Prostate gland (tissue), 2 donors: ENCODE data around the gene H2AZ1. TPM values are rescaled to one million over a fixed set of nuclear protein-coding genes. Genes with fewer than 3 reads are reported as not detected.

Source experiments
- DNase-seq: peaks from one replicate; pipeline ENCODE4 v3.0.0-alpha.2; 2019; ENCODE audit warnings: low spot score
- H3K27ac ChIP-seq, 2 donors: fragments of 200-600 bp; sonication (generic); 2 replicates each; pipeline ENCODE4 v1.5.1; 2017 to 2019
- H3K27me3 ChIP-seq: fragments of 200-600 bp; sonication (generic); replicated peaks from 2 replicates; pipeline ENCODE4 v1.5.1; 2019; ENCODE audit not compliant: insufficient read depth
- H3K36me3 ChIP-seq, 2 donors: fragments of 200-600 bp; sonication (generic); 1 replicate in 1 of 2; 2 replicates in 1 of 2; pipeline versions ENCODE4 v1.5.1 to v1.8.1; 2017 to 2019
- H3K4me1 ChIP-seq: fragments of 200-600 bp; sonication (generic); replicated peaks from 2 replicates; pipeline ENCODE4 v1.5.1; 2019
- H3K4me3 ChIP-seq, 2 donors: fragments of 200-600 bp; sonication (generic); 2 replicates each; pipeline ENCODE4 v1.5.1; 2017 to 2019
- H3K9me3 ChIP-seq: fragments of 200-600 bp; sonication (generic); 2 replicates; pipeline ENCODE4 v1.5.1; 2017
- POLR2A ChIP-seq: fragments of 450-650 bp; IDR thresholded peaks from one replicate; pipeline ENCODE4 v1.6.1; 2016; ENCODE audit warnings: antibody characterized with exemption, mild to moderate bottlenecking
- POLR2AphosphoS5 ChIP-seq: sonication (generic); formaldehyde crosslinking; IDR thresholded peaks from one replicate; pipeline ENCODE4 v1.6.1; 2017; ENCODE audit warnings: antibody characterized with exemption
- WGBS: methylation state at CpG from one replicate; pipeline ENCODE4 v1.1.5; 2018; 5-methylcytosine and 5-hydroxymethylcytosine counted together
- intact Hi-C: fragments of 100-400 bp; cut with DNase I; formaldehyde crosslinking; loops from one replicate; pipeline ENCODE4 v1.14.2; 2022
- total RNA-seq, 2 donors: library from RNA; depleted of rRNA; stranded (reverse); fragments of >200 nt; gene quantifications; one replicate each; pipeline ENCODE4 v1.1.0, GENCODE V29; 2016
- TF ChIP-seq, protein P1 (sequence below), 4 experiments: fragments of 200-600 bp in 2 of 4; fragments of 450-650 bp in 2 of 4; sonication (generic) in 2 of 4; IDR thresholded peaks; 1 replicate in 3 of 4; 2 replicates in 1 of 4; pipeline ENCODE4 v1.5.1; 2016 to 2019; ENCODE audit warnings: antibody characterized with exemption in 4 of 4, mild to moderate bottlenecking in 2 of 4, moderate library complexity in 2 of 4

The H2AZ1 gene
- total RNA-seq, 2 donors from 2014 or later = 148 to 157 TPM

DNA sequence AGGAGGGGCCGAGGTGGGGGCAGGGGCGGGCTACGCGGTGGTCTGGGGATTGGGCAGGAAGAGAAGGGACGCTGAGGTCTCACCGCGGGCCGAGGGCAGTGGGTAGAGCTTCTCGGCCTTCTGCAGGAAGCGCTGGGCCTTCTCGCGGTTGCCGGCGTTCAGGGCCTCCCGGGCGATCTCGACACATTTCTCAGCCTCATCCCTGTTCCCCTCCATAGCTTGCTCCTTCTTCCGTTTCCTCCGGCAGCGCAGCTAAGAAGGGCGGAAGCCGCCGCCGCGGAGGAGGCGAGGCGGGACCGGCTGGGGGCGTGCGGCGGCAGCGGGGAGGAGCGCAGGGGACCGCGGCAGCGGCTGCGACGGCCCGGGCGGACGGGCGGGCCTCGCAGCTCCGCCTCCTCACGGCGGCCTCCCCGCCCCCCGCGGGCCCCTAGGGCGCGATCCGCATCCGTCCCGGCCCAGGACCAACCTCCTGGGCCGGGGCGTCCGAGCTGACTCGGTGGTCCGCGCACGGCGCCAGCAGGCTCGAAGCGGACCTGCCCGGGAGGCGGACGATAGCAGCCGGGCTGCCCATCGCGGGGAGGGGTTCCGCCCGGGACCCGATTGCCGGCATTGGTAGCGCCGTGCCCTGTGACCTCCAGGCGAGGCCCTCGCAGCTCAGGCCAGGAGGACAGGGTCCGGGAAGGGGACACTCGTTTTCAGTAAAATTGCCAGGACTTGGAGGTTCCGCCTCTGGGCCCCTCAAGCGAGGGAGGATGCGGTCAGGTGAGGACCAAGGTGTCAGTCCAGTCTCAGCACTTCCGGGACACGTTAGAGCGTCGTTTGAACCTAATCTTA, 3.5 kb downstream of the H2AZ1 start, which contains the start of gene DNAJB14:
TSS of gene DNAJB14 (minus strand) at position 263 of the 834 bp plus-strand sequence. CDS start at position 216, 47 bp downstream.
- under 1% methylated on average over 72 of the region's 87 CpGs for WGBS
- no peaks in the 10 kb centered on the region for H3K36me3 ChIP-seq
- H3K4me1 ChIP-seq = peaks cover 2% of the 10 kb centered on the region
- intact Hi-C loops = loop anchor here (2.0 kb wide), 1 partner anchor 58 kb away; no protein-coding TSS in a partner anchor
- peak within 1 kb of the TSS; percentile 95 to 97 for H3K27ac ChIP-seq
- H3K4me3 ChIP-seq = peak within 1 kb of the TSS; percentile 84 to 92
- no peaks in the 10 kb centered on the region for H3K9me3 ChIP-seq
- no peaks in the 10 kb centered on the region for H3K27me3 ChIP-seq
- TF ChIP-seq, protein P1, sequence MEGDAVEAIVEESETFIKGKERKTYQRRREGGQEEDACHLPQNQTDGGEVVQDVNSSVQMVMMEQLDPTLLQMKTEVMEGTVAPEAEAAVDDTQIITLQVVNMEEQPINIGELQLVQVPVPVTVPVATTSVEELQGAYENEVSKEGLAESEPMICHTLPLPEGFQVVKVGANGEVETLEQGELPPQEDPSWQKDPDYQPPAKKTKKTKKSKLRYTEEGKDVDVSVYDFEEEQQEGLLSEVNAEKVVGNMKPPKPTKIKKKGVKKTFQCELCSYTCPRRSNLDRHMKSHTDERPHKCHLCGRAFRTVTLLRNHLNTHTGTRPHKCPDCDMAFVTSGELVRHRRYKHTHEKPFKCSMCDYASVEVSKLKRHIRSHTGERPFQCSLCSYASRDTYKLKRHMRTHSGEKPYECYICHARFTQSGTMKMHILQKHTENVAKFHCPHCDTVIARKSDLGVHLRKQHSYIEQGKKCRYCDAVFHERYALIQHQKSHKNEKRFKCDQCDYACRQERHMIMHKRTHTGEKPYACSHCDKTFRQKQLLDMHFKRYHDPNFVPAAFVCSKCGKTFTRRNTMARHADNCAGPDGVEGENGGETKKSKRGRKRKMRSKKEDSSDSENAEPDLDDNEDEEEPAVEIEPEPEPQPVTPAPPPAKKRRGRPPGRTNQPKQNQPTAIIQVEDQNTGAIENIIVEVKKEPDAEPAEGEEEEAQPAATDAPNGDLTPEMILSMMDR (IDR thresholded peaks at IDR 0.05) = no peak
- TF ChIP-seq POLR2AphosphoS5 (peak; percentile 14), POLR2A (no peak)
- peak; percentile 64 for DNase-seq

DNA sequence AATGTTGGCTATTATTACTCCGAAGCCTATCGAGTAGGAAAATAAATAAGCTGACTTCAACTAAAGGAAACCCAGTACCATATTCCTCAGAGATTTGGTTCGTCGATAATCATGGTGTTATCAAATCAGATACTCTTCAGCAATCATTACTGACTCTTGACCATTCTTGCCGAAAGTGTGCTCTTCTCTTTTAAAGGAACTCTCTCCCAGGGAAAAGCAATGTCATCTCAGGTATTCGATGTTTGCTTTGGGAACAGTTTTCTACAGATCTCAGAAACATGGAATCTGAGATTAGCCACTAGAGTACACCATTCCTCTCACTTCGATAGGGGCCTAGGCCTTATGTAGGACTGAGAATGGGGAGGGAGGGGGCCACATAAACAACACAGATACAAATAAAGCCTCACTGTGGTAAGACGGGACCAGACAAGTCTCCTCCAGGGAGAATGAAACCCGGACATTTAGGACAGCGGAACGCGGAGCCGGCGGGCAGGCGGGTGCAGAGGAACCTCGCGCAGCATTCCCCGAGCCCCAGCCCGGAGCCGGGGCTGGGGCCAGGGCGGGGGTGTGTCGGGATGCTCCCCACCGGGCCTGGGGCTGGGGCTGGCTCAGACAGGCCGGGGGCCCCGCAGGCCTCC, 4.2 kb downstream of the H2AZ1 start:
- TF ChIP-seq, protein P1 (IDR thresholded peaks at IDR 0.05) = no peak
- TF ChIP-seq POLR2A = no peak
- TF ChIP-seq POLR2AphosphoS5 = no peak
- intact Hi-C loops = loop anchor here (2.0 kb wide), 1 partner anchor 57 kb away; no protein-coding TSS in a partner anchor
- Histone ChIP-seq H3K27me3 (no peaks in the 10 kb centered on the region), H3K4me3 (peak overlapping the region; percentile 84 to 92), H3K4me1 (peaks cover 2% of the 10 kb centered on the region), H3K36me3 (no peaks in the 10 kb centered on the region), H3K27ac (peak overlapping the region; percentile 95 to 97), H3K9me3 (no peaks in the 10 kb centered on the region)
- WGBS = 2% methylated on average over 25 of the region's 25 CpGs
- no peak for DNase-seq

DNA sequence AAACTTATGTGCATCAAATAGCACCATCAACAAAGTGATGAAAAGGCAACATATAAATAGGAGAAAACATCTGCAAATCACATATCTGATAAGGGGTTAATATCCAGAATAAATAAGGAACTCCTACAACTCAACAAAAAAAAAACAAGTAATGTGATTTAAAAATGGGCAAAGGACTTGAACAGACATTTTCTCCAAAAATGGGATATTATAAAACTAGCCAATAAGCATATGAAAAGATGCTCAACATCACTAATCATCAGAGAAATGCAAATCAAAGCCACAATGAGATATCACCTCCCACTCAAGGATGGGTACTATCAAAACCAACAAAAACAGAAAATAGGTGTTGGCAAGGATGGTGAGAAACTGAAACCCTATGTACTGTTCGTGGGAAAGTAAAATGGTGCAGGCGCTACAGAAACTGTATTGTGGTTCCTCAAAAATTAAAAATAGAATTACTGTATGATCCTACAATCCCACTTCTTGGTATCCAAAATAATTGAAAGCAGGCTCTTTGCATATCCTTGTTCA, 6.1 kb downstream of the H2AZ1 start:
- Histone ChIP-seq H3K4me3 (no peak overlapping the region), H3K36me3 (no peaks in the 10 kb centered on the region), H3K9me3 (no peaks in the 10 kb centered on the region), H3K4me1 (peaks cover 2% of the 10 kb centered on the region), H3K27me3 (no peaks in the 10 kb centered on the region), H3K27ac (no peak overlapping the region)
- intact Hi-C loops = no loop called here
- 84% methylated on average over 2 of the region's 2 CpGs for WGBS
- TF ChIP-seq, protein P1 (IDR thresholded peaks at IDR 0.05) = no peak
- no peak for TF ChIP-seq POLR2A
- TF ChIP-seq POLR2AphosphoS5 = no peak
- no peak for DNase-seq

DNA sequence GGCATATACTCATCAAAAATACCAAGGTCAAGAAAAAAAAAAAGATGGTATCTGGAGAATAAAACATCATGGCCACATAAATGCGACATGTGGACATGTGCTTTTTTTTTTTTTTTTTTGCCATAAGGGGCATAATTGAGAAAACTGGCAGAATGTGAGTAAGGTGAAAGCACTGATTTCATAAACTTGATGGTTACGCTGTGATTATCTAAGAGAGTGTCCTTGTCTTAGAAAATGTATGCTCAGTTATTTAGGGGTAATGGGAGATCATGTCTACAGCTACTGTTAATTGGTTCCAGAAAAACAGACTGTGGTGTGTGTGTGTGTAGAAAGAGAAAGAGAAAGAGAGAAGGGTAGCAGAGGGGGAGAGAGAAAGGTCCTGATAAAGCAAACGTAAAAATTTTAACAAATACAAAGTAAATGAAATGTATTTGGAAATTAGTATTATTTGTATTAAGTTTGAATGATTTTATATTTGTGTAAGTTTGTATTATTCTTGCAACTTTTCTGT, 11.8 kb downstream of the H2AZ1 start:
- no peaks in the 10 kb centered on the region for H3K36me3 ChIP-seq
- 92% methylated on average over 3 of the region's 3 CpGs for WGBS
- no peaks in the 10 kb centered on the region for H3K9me3 ChIP-seq
- H3K27me3 ChIP-seq = no peaks in the 10 kb centered on the region
- TF ChIP-seq, protein P1 (IDR thresholded peaks at IDR 0.05) = no peak
- TF ChIP-seq POLR2AphosphoS5 = no peak
- no peak for TF ChIP-seq POLR2A
- no peak for DNase-seq
- H3K4me1 ChIP-seq = no peaks in the 10 kb centered on the region
- intact Hi-C loops = no loop called here
- H3K27ac ChIP-seq = no peak overlapping the region
- no peak overlapping the region for H3K4me3 ChIP-seq
